Calu3 (cell line): ENCODE results near the gene CPA1. TPM values are rescaled to one million over a fixed set of nuclear protein-coding genes. Genes with fewer than 3 reads are reported as not detected.

Experiments
- BruUV-seq: library from RNA; stranded (reverse); fragments of 400-500 nt; replicated peaks from 2 replicates; lab custom pipeline; 2021; lab: Mats Ljungman, UMichigan
- CTCF ChIA-PET: fragments of 300-600 bp; sonication (Branson Sonifier 250); formaldehyde crosslinking; loops from one replicate; lab custom pipeline; 2022; ENCODE audit warnings: antibody characterized with exemption; lab: Charles Lee
- DNase-seq: peaks from one replicate; pipeline ENCODE4 v3.0.0; 2022
- H3K27ac Mint-ChIP-seq: one replicate; pipeline ENCODE4 v1.8.0; 2022; ENCODE audit warnings: mixed read lengths; ENCODE audit not compliant: unreplicated experiment
- H3K27me3 Mint-ChIP-seq: one replicate; pipeline ENCODE4 v1.8.0; 2022; ENCODE audit warnings: mixed read lengths; ENCODE audit not compliant: unreplicated experiment
- H3K36me3 Mint-ChIP-seq: one replicate; pipeline ENCODE4 v1.8.0; 2022; ENCODE audit warnings: mild to moderate bottlenecking, moderate library complexity, mixed read lengths; ENCODE audit not compliant: insufficient read depth, unreplicated experiment
- H3K4me1 Mint-ChIP-seq: one replicate; pipeline ENCODE4 v1.8.0; 2022; ENCODE audit warnings: mild to moderate bottlenecking, low read depth, mixed read lengths; ENCODE audit not compliant: unreplicated experiment
- H3K4me3 Mint-ChIP-seq: one replicate; pipeline ENCODE4 v1.8.0; 2022; ENCODE audit warnings: mild to moderate bottlenecking, low read depth, moderate library complexity, mixed read lengths; ENCODE audit not compliant: unreplicated experiment
- H3K9me3 Mint-ChIP-seq: one replicate; pipeline ENCODE4 v1.8.0; 2022; ENCODE audit warnings: low read depth, mixed read lengths; ENCODE audit not compliant: unreplicated experiment
- intact Hi-C: fragments of 100-400 bp; cut with micrococcal nuclease; formaldehyde crosslinking; loops from one replicate; pipeline ENCODE4 v1.10.0; 2022; ENCODE audit not compliant: unreplicated experiment
- total RNA-seq: library from RNA; stranded (reverse); gene quantifications from 2 replicates; pipeline ENCODE4 v1.2.3, GENCODE V29; 2022
- TF ChIP-seq, protein P1 (sequence below): fragments of 200-600 bp; IDR thresholded peaks from one replicate; pipeline ENCODE4 v1.8.0; 2022; ENCODE audit warnings: antibody characterized with exemption; ENCODE audit not compliant: unreplicated experiment

The CPA1 gene
- total RNA-seq, 1 experiment from 2014 or later: not detected

GRCh38 chr7:130396109-130396508, 15.8 kb downstream of the CPA1 start:
- H3K9me3 Mint-ChIP-seq: no peaks in the 10 kb centered on the region
- CTCF ChIA-PET: no interaction called here
- BruUV-seq: no TSS peak
- intact Hi-C loops: no loop called here
- TF ChIP-seq, protein P1, sequence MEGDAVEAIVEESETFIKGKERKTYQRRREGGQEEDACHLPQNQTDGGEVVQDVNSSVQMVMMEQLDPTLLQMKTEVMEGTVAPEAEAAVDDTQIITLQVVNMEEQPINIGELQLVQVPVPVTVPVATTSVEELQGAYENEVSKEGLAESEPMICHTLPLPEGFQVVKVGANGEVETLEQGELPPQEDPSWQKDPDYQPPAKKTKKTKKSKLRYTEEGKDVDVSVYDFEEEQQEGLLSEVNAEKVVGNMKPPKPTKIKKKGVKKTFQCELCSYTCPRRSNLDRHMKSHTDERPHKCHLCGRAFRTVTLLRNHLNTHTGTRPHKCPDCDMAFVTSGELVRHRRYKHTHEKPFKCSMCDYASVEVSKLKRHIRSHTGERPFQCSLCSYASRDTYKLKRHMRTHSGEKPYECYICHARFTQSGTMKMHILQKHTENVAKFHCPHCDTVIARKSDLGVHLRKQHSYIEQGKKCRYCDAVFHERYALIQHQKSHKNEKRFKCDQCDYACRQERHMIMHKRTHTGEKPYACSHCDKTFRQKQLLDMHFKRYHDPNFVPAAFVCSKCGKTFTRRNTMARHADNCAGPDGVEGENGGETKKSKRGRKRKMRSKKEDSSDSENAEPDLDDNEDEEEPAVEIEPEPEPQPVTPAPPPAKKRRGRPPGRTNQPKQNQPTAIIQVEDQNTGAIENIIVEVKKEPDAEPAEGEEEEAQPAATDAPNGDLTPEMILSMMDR: no peak
- H3K4me1 Mint-ChIP-seq: no peaks in the 10 kb centered on the region
- H3K27me3 Mint-ChIP-seq: no peaks in the 10 kb centered on the region
- DNase-seq: no peak
- no peaks in the 10 kb centered on the region for H3K36me3 Mint-ChIP-seq
- no peak overlapping the region for H3K27ac Mint-ChIP-seq
- H3K4me3 Mint-ChIP-seq: no peak overlapping the region

- intact Hi-C loops: no loop called here
- BruUV-seq: no TSS peak
Measured at GRCh38 chr7:130397051-130397757, 16.9 kb downstream of the CPA1 start.

DNA sequence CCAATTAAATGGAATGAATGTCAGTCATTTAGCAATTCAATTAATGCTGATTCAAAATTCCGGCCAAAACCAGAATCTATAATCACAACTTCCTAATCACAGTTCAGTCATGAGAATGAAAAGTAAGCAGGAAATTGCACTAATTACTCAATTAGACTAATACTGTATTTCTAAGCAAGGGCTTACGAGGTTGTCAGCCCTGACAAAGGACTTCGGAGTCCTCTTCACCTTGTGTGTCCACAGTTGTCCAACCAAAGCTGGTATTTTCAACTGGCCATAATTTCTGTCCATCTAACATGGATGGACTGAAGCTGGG, 17.4 kb downstream of the CPA1 start:
- H3K27ac Mint-ChIP-seq: no peak overlapping the region
- no peak overlapping the region for H3K4me3 Mint-ChIP-seq
- no peaks in the 10 kb centered on the region for H3K4me1 Mint-ChIP-seq
- no peaks in the 10 kb centered on the region for H3K9me3 Mint-ChIP-seq
- TF ChIP-seq, protein P1: no peak
- BruUV-seq: no TSS peak
- H3K27me3 Mint-ChIP-seq: no peaks in the 10 kb centered on the region
- no peaks in the 10 kb centered on the region for H3K36me3 Mint-ChIP-seq
- no peak for DNase-seq
- CTCF ChIA-PET: no interaction called here
- intact Hi-C loops: no loop called here

More at GRCh38 chr7:130397051-130397757, 16.9 kb downstream of the CPA1 start:
- H3K4me1 Mint-ChIP-seq: no peaks in the 10 kb centered on the region
- TF ChIP-seq, protein P1: no peak
- no peak overlapping the region for H3K4me3 Mint-ChIP-seq
- H3K36me3 Mint-ChIP-seq: no peaks in the 10 kb centered on the region
- CTCF ChIA-PET: no interaction called here
- no peaks in the 10 kb centered on the region for H3K9me3 Mint-ChIP-seq
- DNase-seq: no peak
- no peak overlapping the region for H3K27ac Mint-ChIP-seq
- H3K27me3 Mint-ChIP-seq: no peaks in the 10 kb centered on the region

DNA sequence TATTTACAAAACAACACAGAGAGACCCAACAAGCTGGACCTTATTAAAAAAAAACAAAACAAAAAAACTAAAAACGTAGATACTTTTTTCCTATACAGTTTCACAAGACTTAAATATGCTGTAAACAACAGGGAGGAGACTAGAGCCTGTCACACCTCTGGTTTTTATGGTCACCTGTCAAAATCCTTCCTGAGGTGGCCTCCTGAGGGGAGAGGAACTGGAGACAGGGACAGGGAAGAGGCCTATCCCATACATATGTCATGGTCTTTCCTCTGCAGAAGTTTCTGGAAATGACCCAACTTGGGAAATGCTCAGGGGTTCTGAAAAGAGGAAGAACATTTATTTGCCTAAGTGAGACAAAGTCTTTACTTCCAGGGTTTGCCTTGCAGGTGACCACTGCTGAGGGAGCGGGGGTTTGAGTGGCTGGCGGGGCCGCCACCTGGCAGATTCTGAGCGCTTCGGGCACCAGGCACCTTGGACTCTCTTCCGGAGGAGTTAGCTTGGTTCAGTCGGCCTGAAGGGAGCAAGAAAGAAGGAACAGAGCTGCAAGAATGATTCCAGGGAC, 18.3 kb downstream of the CPA1 start:
- H3K36me3 Mint-ChIP-seq: no peaks in the 10 kb centered on the region
- H3K4me3 Mint-ChIP-seq: no peak overlapping the region
- H3K27ac Mint-ChIP-seq: no peak overlapping the region
- H3K9me3 Mint-ChIP-seq: no peaks in the 10 kb centered on the region
- BruUV-seq: no TSS peak
- no peak for DNase-seq
- CTCF ChIA-PET: no interaction called here
- no peaks in the 10 kb centered on the region for H3K4me1 Mint-ChIP-seq
- intact Hi-C loops: no loop called here
- TF ChIP-seq, protein P1: no peak
- H3K27me3 Mint-ChIP-seq: no peaks in the 10 kb centered on the region
